Measurements from ENCODE around the gene ARNT2. TPM values are rescaled to one million over a fixed set of nuclear protein-coding genes. Genes with fewer than 3 reads are reported as not detected.

Gene ARNT2
- total RNA-seq, 1 experiment from 2014 or later = 16.8 TPM

DNA sequence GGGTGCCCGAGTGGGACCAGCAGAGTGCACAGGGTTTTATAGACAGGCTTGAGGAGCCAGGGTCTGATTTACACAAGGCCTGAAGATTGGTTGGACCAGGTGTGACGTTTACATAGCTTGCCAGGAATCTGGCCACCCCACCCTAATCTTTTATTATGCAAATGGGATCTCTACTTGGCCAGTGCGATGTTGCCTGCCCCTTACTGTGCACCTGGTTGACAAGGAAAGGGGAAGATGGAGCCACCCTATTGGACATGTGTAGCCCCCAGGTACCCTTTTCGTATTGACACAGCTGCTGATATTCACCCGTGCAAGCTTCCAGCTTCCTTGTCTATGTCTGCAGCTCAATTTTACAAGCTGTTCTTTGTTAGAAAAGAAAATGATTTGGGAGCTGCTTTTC lies 132.0 kb downstream of the ARNT2 start:
- TF ChIP-seq, protein P1, sequence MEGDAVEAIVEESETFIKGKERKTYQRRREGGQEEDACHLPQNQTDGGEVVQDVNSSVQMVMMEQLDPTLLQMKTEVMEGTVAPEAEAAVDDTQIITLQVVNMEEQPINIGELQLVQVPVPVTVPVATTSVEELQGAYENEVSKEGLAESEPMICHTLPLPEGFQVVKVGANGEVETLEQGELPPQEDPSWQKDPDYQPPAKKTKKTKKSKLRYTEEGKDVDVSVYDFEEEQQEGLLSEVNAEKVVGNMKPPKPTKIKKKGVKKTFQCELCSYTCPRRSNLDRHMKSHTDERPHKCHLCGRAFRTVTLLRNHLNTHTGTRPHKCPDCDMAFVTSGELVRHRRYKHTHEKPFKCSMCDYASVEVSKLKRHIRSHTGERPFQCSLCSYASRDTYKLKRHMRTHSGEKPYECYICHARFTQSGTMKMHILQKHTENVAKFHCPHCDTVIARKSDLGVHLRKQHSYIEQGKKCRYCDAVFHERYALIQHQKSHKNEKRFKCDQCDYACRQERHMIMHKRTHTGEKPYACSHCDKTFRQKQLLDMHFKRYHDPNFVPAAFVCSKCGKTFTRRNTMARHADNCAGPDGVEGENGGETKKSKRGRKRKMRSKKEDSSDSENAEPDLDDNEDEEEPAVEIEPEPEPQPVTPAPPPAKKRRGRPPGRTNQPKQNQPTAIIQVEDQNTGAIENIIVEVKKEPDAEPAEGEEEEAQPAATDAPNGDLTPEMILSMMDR (IDR thresholded peaks at IDR 0.05) = no peak
- no peak for TF ChIP-seq TCF7L2 (IDR thresholded peaks at IDR 0.05; ENCODE audit: low read depth, low read length)
- intact Hi-C loops (cut with micrococcal nuclease; ENCODE audit: unreplicated experiment) (no loop called here), in situ Hi-C loops (cut with HindIII; ENCODE audit: low pct_unique_long_range_greater_than_20kb, low sequenced_read_pairs) (no loop called here)
- ChIA-PET POLR2A (no interaction called here), CTCF (no interaction called here)
- H3K27ac ChIP-seq (ENCODE audit: low read length) = no peak overlapping the region
- no TSS peak for BruUV-seq (replicated peaks)
- H3K27me3 ChIP-seq (ENCODE audit: control insufficient read depth, insufficient read depth, low read length) = peaks cover 5% of the 10 kb centered on the region
- H3K9me3 ChIP-seq (ENCODE audit: control insufficient read depth, insufficient read depth, low read depth, low read length) = 0 out of 2 replicates have a peak, but pooled peaks cover 4% of the 10 kb centered on the region
- H3K36me3 ChIP-seq (ENCODE audit: control insufficient read depth, insufficient read depth, low read length) = no peaks in the 10 kb centered on the region
- DNase-seq (ENCODE audit: low read depth, low spot score) (no peak), ATAC-seq (no peak)
- H3K4me1 ChIP-seq (ENCODE audit: control insufficient read depth, insufficient read depth, low read length) = no peaks in the 10 kb centered on the region
- no peak overlapping the region for H3K4me3 ChIP-seq (ENCODE audit: low read depth in 2 of 2, low read length in 2 of 2)

DNA sequence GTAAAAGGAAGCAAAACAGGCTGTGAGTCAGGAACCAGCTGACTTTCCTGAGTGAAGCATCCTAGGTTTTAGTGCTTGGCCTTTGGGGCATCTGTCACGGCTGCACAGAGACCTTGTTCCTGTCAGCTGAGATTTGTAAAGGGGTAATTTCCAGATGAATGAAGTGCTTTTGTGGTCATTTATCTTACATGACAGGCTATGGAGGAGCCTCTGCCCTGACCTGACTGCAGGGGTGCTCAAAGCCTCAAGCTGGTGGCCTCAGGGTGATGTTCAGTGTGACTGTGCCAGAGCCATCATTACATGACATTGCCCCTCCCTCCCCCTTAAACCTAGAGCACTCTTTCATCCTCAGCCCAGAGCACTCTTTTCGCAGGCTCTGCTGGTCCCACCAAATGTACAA lies 132.5 kb downstream of the ARNT2 start:
- DNase-seq (ENCODE audit: low read depth, low spot score) (no peak), ATAC-seq (no peak)
- Histone ChIP-seq H3K9me3 (ENCODE audit: control insufficient read depth, insufficient read depth, low read depth, low read length) (0 out of 2 replicates have a peak, but pooled peaks cover 4% of the 10 kb centered on the region), H3K4me1 (ENCODE audit: control insufficient read depth, insufficient read depth, low read length) (no peaks in the 10 kb centered on the region), H3K27ac (ENCODE audit: low read length) (no peak overlapping the region), H3K4me3 (ENCODE audit: low read depth in 2 of 2, low read length in 2 of 2) (no peak overlapping the region), H3K27me3 (ENCODE audit: control insufficient read depth, insufficient read depth, low read length) (peaks cover 2% of the 10 kb centered on the region; the same call in 1 of the 2 replicates), H3K36me3 (ENCODE audit: control insufficient read depth, insufficient read depth, low read length) (no peaks in the 10 kb centered on the region)
- ChIA-PET CTCF (no interaction called here), POLR2A (no interaction called here)
- no TSS peak for BruUV-seq (replicated peaks)
- TF ChIP-seq TCF7L2 (IDR thresholded peaks at IDR 0.05; ENCODE audit: low read depth, low read length) (no peak), POLR2AphosphoS5 (IDR thresholded peaks at IDR 0.05; ENCODE audit: low read depth, low read length) (no peak), SIN3A (IDR thresholded peaks at IDR 0.05; ENCODE audit: borderline replicate concordance, insufficient read depth, low read depth, low read length) (no peak)
- TF ChIP-seq, protein P2, sequence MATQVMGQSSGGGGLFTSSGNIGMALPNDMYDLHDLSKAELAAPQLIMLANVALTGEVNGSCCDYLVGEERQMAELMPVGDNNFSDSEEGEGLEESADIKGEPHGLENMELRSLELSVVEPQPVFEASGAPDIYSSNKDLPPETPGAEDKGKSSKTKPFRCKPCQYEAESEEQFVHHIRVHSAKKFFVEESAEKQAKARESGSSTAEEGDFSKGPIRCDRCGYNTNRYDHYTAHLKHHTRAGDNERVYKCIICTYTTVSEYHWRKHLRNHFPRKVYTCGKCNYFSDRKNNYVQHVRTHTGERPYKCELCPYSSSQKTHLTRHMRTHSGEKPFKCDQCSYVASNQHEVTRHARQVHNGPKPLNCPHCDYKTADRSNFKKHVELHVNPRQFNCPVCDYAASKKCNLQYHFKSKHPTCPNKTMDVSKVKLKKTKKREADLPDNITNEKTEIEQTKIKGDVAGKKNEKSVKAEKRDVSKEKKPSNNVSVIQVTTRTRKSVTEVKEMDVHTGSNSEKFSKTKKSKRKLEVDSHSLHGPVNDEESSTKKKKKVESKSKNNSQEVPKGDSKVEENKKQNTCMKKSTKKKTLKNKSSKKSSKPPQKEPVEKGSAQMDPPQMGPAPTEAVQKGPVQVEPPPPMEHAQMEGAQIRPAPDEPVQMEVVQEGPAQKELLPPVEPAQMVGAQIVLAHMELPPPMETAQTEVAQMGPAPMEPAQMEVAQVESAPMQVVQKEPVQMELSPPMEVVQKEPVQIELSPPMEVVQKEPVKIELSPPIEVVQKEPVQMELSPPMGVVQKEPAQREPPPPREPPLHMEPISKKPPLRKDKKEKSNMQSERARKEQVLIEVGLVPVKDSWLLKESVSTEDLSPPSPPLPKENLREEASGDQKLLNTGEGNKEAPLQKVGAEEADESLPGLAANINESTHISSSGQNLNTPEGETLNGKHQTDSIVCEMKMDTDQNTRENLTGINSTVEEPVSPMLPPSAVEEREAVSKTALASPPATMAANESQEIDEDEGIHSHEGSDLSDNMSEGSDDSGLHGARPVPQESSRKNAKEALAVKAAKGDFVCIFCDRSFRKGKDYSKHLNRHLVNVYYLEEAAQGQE (IDR thresholded peaks at IDR 0.05; ENCODE audit: insufficient read depth in 1 of 2, low read depth in 2 of 2, low read length in 1 of 2) = no peak
- TF ChIP-seq, protein P1 (IDR thresholded peaks at IDR 0.05) = no peak
- in situ Hi-C loops (cut with HindIII; ENCODE audit: low pct_unique_long_range_greater_than_20kb, low sequenced_read_pairs) (no loop called here), intact Hi-C loops (cut with micrococcal nuclease; ENCODE audit: unreplicated experiment) (no loop called here)
